ENCODE measurements around the gene HDGF. TPM values are rescaled to one million over a fixed set of nuclear protein-coding genes. Genes with fewer than 3 reads are reported as not detected.
"Not testable (repeated sequence)": the region's sequence is repeated elsewhere in the genome, so short reads cannot be mapped to it uniquely, and the experiment has no call there.

The HDGF gene
- total and polyA plus RNA-seq, 2 donors (not counting 3 experiments of a cell fraction or from before 2014, with no cell fraction given) = 95.1 to 298 TPM

DNA sequence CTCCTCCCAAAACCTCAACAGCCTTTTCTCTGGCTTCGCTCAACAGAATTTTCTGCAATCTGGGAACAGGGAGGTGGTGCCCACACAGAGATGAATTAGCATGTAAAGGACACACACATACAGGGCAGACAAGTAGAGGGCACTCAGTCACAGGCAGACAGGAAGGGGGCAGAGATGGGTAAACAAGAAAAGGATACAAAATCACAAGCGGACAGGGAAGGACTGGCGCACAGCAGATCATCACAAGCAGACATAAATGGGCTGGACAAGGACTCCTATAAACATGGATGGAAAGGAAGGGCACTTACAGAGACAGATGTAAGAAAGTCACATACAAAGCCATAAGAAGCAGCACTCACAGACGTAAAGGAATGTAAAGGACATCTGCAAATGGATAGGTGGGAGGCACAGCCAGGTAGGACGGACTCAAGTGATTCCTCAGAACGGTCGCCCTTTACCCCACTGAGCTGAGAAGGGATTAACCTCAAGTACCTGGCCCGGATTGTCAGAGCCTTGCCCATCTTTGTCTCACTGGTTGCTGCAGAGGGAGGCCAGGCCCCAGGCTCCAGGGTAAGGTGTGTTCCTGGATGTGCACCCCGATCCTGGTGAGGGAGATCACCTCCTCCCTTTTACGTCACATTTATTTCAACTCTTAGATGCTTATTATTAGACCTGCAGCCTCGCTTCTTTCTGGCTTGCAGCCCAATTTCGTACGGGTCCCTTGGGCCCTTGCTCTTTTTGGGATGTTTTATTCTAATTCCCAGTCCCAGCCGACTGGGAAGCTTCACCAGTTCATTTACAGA, 15.0 kb upstream of the HDGF start:
- no peak for DNase-seq (ENCODE audit: low read depth, low spot score)
- FAIRE-seq = no peak

DNA sequence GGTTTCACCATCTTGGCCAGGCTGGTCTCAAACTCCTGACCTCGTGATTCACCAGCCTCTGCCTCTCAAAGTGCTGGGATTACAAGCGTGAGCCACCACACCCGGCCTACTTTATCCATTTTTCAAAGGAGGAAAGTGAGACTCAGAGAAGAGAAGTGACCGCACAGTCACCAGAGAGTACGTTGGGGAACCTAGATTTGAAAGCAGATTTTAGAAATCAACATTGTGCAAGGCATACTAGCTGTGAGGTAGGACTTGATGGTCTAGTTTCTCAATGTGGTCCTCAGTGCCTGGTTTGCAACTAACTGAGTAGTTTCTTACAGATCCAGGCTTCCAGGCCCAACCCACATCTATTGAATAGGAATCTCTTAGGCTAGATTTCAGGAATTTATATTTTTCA, 14.2 kb upstream of the HDGF start:
- dilution Hi-C loops (cut with MboI; ENCODE audit: extremely low pct_ligation_motif_present, low sequenced_read_pairs) = no loop called here
- intact Hi-C loops (cut with micrococcal nuclease) = no loop called here
- no peak overlapping the region for H2AFZ ChIP-seq (ENCODE audit: low read depth, low read length)
- POLR2A ChIA-PET = no interaction called here
- H3K9me3 ChIP-seq (replicated peaks; ENCODE audit: control insufficient read depth, insufficient read depth, low read length) = no peaks in the 10 kb centered on the region
- TF ChIP-seq, protein P1, sequence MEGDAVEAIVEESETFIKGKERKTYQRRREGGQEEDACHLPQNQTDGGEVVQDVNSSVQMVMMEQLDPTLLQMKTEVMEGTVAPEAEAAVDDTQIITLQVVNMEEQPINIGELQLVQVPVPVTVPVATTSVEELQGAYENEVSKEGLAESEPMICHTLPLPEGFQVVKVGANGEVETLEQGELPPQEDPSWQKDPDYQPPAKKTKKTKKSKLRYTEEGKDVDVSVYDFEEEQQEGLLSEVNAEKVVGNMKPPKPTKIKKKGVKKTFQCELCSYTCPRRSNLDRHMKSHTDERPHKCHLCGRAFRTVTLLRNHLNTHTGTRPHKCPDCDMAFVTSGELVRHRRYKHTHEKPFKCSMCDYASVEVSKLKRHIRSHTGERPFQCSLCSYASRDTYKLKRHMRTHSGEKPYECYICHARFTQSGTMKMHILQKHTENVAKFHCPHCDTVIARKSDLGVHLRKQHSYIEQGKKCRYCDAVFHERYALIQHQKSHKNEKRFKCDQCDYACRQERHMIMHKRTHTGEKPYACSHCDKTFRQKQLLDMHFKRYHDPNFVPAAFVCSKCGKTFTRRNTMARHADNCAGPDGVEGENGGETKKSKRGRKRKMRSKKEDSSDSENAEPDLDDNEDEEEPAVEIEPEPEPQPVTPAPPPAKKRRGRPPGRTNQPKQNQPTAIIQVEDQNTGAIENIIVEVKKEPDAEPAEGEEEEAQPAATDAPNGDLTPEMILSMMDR (IDR thresholded peaks at IDR 0.05; ENCODE audit: extremely low read depth in 1 of 2, insufficient read depth in 1 of 2, low read depth in 1 of 2, low read length in 2 of 2) = no peak
- CTCF ChIA-PET = interaction anchor here (3.5 to 4.2 kb wide), 2 partner anchors 13 to 39 kb away, joined by 22 to 52 read pairs; partner anchors contain the start of gene HDGF
- peak overlapping the region; percentile 66 for H3K4me2 ChIP-seq (ENCODE audit: insufficient read depth, low read length)
- no TSS peak for BruUV-seq (replicated peaks)
- FAIRE-seq (no peak), DNase-seq (ENCODE audit: low read depth, low spot score) (no peak)
- H3K27ac ChIP-seq (ENCODE audit: insufficient read depth, low read depth, low read length) = no peak overlapping the region
- peaks cover 30% of the 10 kb centered on the region for H3K79me2 ChIP-seq (ENCODE audit: control insufficient read depth, insufficient read depth, low read length)
- no peaks in the 10 kb centered on the region for H3K27me3 ChIP-seq (ENCODE audit: control insufficient read depth in 2 of 2, insufficient read depth in 2 of 2, low read length in 2 of 2)
- peaks cover 18% of the 10 kb centered on the region for H3K4me1 ChIP-seq (ENCODE audit: control insufficient read depth, extremely low read depth, insufficient read depth, low read length)
- H3K9me1 ChIP-seq (replicated peaks; ENCODE audit: control insufficient read depth, extremely low read depth, insufficient read depth, low read length) = no peaks in the 10 kb centered on the region
- no peaks in the 10 kb centered on the region for H3K36me3 ChIP-seq (ENCODE audit: control insufficient read depth in 2 of 2, extremely low read depth in 1 of 2, insufficient read depth in 2 of 2, low read length in 2 of 2)
- H3K9ac ChIP-seq (replicated peaks; ENCODE audit: extremely low read depth, insufficient read depth, low read length) = no peak overlapping the region
- no peaks in the 10 kb centered on the region for H4K20me1 ChIP-seq (replicated peaks; ENCODE audit: control insufficient read depth, extremely low read depth, insufficient read depth, low read length)
- no peak overlapping the region for H3K4me3 ChIP-seq (replicated peaks in 1 of 3; ENCODE audit: insufficient read depth in 1 of 3, low read depth in 1 of 3, low read length in 3 of 3)

More for the DNA sequence above, 15.0 kb upstream of the HDGF start:
- H3K9me3 ChIP-seq (replicated peaks; ENCODE audit: control insufficient read depth, insufficient read depth, low read length) = no peaks in the 10 kb centered on the region
- H3K9me1 ChIP-seq (replicated peaks; ENCODE audit: control insufficient read depth, extremely low read depth, insufficient read depth, low read length) = no peaks in the 10 kb centered on the region
- no peaks in the 10 kb centered on the region for H3K27me3 ChIP-seq (ENCODE audit: control insufficient read depth in 2 of 2, insufficient read depth in 2 of 2, low read length in 2 of 2)
- peaks cover 5 to 6% of the 10 kb centered on the region in 2 experiments for H3K36me3 ChIP-seq (ENCODE audit: control insufficient read depth in 2 of 2, extremely low read depth in 1 of 2, insufficient read depth in 2 of 2, low read length in 2 of 2)
- H3K9ac ChIP-seq (replicated peaks; ENCODE audit: extremely low read depth, insufficient read depth, low read length) = peak overlapping the region; percentile 73
- ChIA-PET POLR2A (interaction anchor here (1.4 to 3.2 kb wide), 3 partner anchors 15 to 38 kb away, joined by 7 to 27 read pairs (median 14); partner anchors contain the start of genes HDGF, ISG20L2, METTL25B and MRPL24), CTCF (interaction anchor here (1.0 to 4.2 kb wide), 10 partner anchors 8 to 162 kb away, joined by 4 to 52 read pairs (median 6); partner anchors contain the start of genes HDGF, MRPL24 and NTRK1)
- no peak for TF ChIP-seq EZH2 (IDR thresholded peaks at IDR 0.05; ENCODE audit: borderline replicate concordance, low read depth, low read length, severe bottlenecking)
- peak; percentile 75 for TF ChIP-seq POLR2A (IDR thresholded peaks at IDR 0.05; ENCODE audit: low read depth, low read length)
- peak overlapping the region; percentile 14 to 74 (median 48) for H3K4me3 ChIP-seq (replicated peaks in 1 of 3; ENCODE audit: insufficient read depth in 1 of 3, low read depth in 1 of 3, low read length in 3 of 3)
- peak overlapping the region; percentile 66 for H3K4me2 ChIP-seq (ENCODE audit: insufficient read depth, low read length)
- TSS peak; percentile 48 for BruUV-seq (replicated peaks)
- H3K79me2 ChIP-seq (ENCODE audit: control insufficient read depth, insufficient read depth, low read length) = peaks cover 38% of the 10 kb centered on the region
- peak overlapping the region; percentile 44 for H3K27ac ChIP-seq (ENCODE audit: insufficient read depth, low read depth, low read length)
- dilution Hi-C loops (cut with MboI; ENCODE audit: extremely low pct_ligation_motif_present, low sequenced_read_pairs) = no loop called here
- peaks cover 18% of the 10 kb centered on the region for H3K4me1 ChIP-seq (ENCODE audit: control insufficient read depth, extremely low read depth, insufficient read depth, low read length)
- H4K20me1 ChIP-seq (replicated peaks; ENCODE audit: control insufficient read depth, extremely low read depth, insufficient read depth, low read length) = peaks cover 3% of the 10 kb centered on the region
- peak overlapping the region; percentile 71 for H2AFZ ChIP-seq (ENCODE audit: low read depth, low read length)
- intact Hi-C loops (cut with micrococcal nuclease) = loop anchor here (1.0 kb wide), 5 partner anchors 15 to 94 kb away; partner anchors contain the start of genes HDGF, ISG20L2, METTL25B and MRPL24

DNA sequence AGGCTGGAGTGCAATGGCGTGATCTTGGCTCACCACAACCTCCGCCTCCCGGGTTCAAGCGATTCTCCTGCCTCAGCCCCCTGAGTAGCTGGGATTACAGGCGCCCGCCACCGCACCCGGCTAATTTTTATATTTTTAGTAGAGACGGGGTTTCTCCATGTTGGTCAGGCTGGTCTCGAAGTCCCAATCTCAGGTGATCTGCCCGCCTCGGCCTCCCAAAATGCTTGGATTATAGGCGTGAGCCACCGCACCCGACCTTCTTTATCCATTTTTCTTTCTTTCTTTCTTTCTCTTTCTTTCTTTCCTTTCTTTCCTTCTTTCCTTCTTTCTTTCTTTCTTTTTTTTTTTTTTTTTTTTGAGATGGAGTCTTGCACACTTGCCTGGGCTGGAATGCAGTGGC, 13.7 kb upstream of the HDGF start:
- BruUV-seq (replicated peaks); H3K36me3 ChIP-seq (ENCODE audit: control insufficient read depth in 2 of 2, extremely low read depth in 1 of 2, insufficient read depth in 2 of 2, low read length in 2 of 2); H3K27ac ChIP-seq (ENCODE audit: insufficient read depth, low read depth, low read length); H3K4me2 ChIP-seq (ENCODE audit: insufficient read depth, low read length); FAIRE-seq; H3K27me3 ChIP-seq (ENCODE audit: control insufficient read depth in 2 of 2, insufficient read depth in 2 of 2, low read length in 2 of 2); H2AFZ ChIP-seq (ENCODE audit: low read depth, low read length); H3K9me1 ChIP-seq (replicated peaks; ENCODE audit: control insufficient read depth, extremely low read depth, insufficient read depth, low read length); intact Hi-C loops (cut with micrococcal nuclease); H3K4me3 ChIP-seq (replicated peaks in 1 of 3; ENCODE audit: insufficient read depth in 1 of 3, low read depth in 1 of 3, low read length in 3 of 3); H3K9ac ChIP-seq (replicated peaks; ENCODE audit: extremely low read depth, insufficient read depth, low read length); DNase-seq (ENCODE audit: low read depth, low spot score); dilution Hi-C loops (cut with MboI; ENCODE audit: extremely low pct_ligation_motif_present, low sequenced_read_pairs); POLR2A ChIA-PET; H4K20me1 ChIP-seq (replicated peaks; ENCODE audit: control insufficient read depth, extremely low read depth, insufficient read depth, low read length); H3K9me3 ChIP-seq (replicated peaks; ENCODE audit: control insufficient read depth, insufficient read depth, low read length): not testable (repeated sequence)
- Histone ChIP-seq H3K79me2 (ENCODE audit: control insufficient read depth, insufficient read depth, low read length) (peaks cover 25% of the 10 kb centered on the region), H3K4me1 (ENCODE audit: control insufficient read depth, extremely low read depth, insufficient read depth, low read length) (peaks cover 18% of the 10 kb centered on the region)
- CTCF ChIA-PET = interaction anchor here (1.2 to 2.1 kb wide), 2 partner anchors 39 to 75 kb away, joined by 3 to 5 read pairs; no protein-coding TSS in a partner anchor

Measured in endothelial cell of umbilical vein (primary cell).